ENCODE measurements around the gene CAPN10. TPM values are rescaled to one million over a fixed set of nuclear protein-coding genes. Genes with fewer than 3 reads are reported as not detected.

The CAPN10 gene
- total and polyA plus RNA-seq, 3 donors from 2014 or later = 29.8 to 104 (median 66.5) TPM

DNA sequence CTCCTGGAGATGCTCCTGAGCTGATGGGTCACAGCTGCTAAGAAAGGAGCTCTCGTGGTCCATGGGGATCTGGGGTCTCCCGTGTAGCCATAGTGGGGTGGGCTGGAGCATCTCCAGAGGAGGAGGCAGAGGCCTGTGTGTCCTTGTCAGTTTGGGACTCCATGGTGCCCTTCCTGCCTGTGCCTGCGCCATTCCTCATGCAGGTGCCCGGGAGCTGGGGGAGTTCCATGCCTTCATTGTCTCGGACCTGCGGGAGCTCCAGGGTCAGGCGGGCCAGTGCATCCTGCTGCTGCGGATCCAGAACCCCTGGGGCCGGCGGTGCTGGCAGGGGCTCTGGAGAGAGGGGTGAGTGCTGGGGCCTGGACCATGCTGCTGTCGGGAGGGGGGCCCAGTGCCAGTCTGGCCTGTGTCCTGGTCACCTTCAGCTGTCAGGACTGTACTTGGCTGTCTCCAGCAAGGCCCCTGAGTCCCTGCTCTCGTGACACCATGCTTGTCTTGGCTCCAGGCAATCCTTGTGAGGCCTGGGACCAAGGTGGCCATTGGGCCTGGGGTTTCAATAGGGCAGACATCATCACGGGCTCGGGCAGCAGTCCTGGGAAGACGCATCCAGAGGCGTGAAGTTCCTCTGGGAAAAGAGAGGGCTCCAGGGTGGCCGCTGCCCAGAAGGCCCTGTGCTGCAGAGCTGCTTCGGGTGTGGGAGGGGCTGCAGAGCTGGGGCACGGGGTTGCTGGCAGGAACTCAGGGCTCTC is 7.3 kb downstream of the CAPN10 start:
- no peak for TF ChIP-seq POLR2A (IDR thresholded peaks at IDR 0.05)
- H3K27ac ChIP-seq = no peak overlapping the region
- H3K36me3 ChIP-seq (ENCODE audit: low read depth, missing control alignments) = no peaks in the 10 kb centered on the region
- DNase-seq = no peak
- peaks cover 22% of the 10 kb centered on the region for H3K4me1 ChIP-seq
- H3K27me3 ChIP-seq = no peaks in the 10 kb centered on the region
- WGBS, 2 donors = 76 to 79% methylated on average over 15 to 19 of the region's 19 CpGs
- intact Hi-C loops (cut with DNase I; ENCODE audit: low total_unique reads) = no loop called here
- H3K4me3 ChIP-seq = no peak overlapping the region
- no peaks in the 10 kb centered on the region for H3K9me3 ChIP-seq

GRCh38 chr2:240594511-240595380 is 8.2 kb downstream of the CAPN10 start:
- Histone ChIP-seq H3K4me3 (no peak overlapping the region), H3K27ac (no peak overlapping the region), H3K36me3 (ENCODE audit: low read depth, missing control alignments) (no peaks in the 10 kb centered on the region), H3K4me1 (peaks cover 22% of the 10 kb centered on the region), H3K27me3 (no peaks in the 10 kb centered on the region), H3K9me3 (no peaks in the 10 kb centered on the region)
- TF ChIP-seq CTCF (IDR thresholded peaks at IDR 0.05) (no peak), POLR2A (IDR thresholded peaks at IDR 0.05) (no peak)
- peak; percentile 53 for DNase-seq
- intact Hi-C loops (cut with DNase I; ENCODE audit: low total_unique reads) = no loop called here
- WGBS, 2 donors = 69 to 89% methylated on average over 11 to 33 of the region's 34 CpGs

DNA sequence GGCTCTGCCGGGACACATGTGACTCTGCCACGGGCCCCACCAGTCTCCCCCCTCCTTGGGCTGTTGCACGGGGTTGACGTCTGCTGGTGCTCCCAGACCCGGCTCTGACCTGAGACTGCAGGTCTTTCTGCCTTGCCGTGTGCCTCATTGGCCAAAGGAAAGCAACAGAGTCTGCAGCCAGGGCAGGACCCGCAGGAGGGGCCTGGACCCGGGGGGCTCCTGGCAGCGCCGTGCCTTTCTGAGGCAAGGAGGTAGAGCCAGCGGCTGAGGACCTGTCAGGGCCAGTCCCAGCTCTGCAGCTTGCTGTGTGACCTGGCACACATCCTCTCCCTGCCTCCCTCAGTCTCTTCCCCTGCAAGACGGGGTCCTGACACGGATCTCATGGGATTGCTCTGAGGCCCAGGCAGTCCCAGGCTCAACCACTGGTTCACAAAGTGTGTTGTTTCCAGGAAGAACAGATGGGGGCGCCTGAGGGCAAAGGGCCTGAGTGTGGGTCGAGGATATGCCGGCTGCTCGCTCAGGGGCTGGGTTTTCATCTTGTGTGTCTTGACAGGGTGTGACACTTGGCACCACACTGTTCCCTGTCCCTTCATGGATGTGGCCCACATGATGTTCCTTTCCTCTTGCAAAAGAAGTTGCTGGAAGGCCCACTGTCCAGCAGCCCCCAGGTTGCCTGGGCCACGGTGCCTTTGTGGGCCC is 9.0 kb downstream of the CAPN10 start:
- H3K27ac ChIP-seq = no peak overlapping the region
- intact Hi-C loops (cut with DNase I; ENCODE audit: low total_unique reads) = no loop called here
- H3K4me3 ChIP-seq = no peak overlapping the region
- DNase-seq = peak; percentile 55
- H3K4me1 ChIP-seq = peaks cover 22% of the 10 kb centered on the region
- no peaks in the 10 kb centered on the region for H3K36me3 ChIP-seq (ENCODE audit: low read depth, missing control alignments)
- H3K9me3 ChIP-seq = no peaks in the 10 kb centered on the region
- WGBS, 2 donors = 50 to 81% methylated on average over 5 to 18 of the region's 18 CpGs
- H3K27me3 ChIP-seq = no peaks in the 10 kb centered on the region
- TF ChIP-seq POLR2A (IDR thresholded peaks at IDR 0.05) = no peak
- TF ChIP-seq CTCF (IDR thresholded peaks at IDR 0.05) = peak in 2 of 3 experiments; percentile 33 to 37

DNA sequence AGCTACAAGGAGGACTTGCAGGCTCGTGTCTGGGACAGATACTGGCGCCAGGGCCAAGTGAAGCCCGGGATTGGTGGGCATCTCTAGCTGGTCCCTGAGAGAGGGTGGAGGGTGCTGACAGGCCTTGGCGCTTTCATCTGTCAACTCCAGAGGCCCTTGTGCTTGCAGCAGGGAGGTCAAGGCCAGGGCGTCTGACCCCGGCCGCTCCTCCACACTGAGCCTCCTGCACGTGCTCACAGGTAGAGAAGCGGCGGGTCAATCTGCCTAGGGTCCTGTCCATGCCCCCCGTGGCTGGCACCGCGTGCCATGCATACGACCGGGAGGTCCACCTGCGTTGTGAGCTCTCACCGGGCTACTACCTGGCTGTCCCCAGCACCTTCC is 9.5 kb downstream of the CAPN10 start:
- no peaks in the 10 kb centered on the region for H3K27me3 ChIP-seq
- peaks cover 22% of the 10 kb centered on the region for H3K4me1 ChIP-seq
- no peak overlapping the region for H3K4me3 ChIP-seq
- intact Hi-C loops (cut with DNase I; ENCODE audit: low total_unique reads) = no loop called here
- WGBS, 2 donors = 89% methylated on average over 17 of the region's 17 CpGs; no CpG with 5 or more reads in 1 of the 2 donors
- TF ChIP-seq CTCF (IDR thresholded peaks at IDR 0.05) = no peak
- no peak for TF ChIP-seq POLR2A (IDR thresholded peaks at IDR 0.05)
- H3K9me3 ChIP-seq = no peaks in the 10 kb centered on the region
- H3K27ac ChIP-seq = no peak overlapping the region
- DNase-seq = no peak
- no peaks in the 10 kb centered on the region for H3K36me3 ChIP-seq (ENCODE audit: low read depth, missing control alignments)

DNA sequence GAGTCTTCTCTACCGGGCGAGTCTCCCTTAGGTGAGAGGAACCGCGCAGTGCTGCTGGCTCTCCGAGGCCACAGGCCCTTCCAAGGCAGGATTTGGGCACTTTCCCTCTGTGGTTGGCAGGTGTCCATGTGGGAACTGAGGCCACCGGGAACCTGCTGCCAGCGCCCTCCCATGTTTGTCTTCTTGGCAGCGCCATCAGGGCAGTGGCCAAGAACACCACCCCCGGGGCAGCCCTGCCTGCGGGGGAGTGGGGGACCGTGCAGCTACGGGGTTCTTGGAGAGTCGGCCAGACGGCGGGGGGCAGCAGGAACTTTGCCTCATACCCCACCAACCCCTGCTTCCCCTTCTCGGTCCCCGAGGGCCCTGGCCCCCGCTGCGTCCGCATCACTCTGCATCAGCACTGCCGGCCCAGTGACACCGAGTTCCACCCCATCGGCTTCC is 10.0 kb downstream of the CAPN10 start:
- no peak for DNase-seq
- no peaks in the 10 kb centered on the region for H3K27me3 ChIP-seq
- H3K4me3 ChIP-seq = no peak overlapping the region
- intact Hi-C loops (cut with DNase I; ENCODE audit: low total_unique reads) = no loop called here
- TF ChIP-seq CTCF (IDR thresholded peaks at IDR 0.05) (no peak), POLR2A (IDR thresholded peaks at IDR 0.05) (no peak)
- H3K27ac ChIP-seq = no peak overlapping the region
- 76 to 93% methylated on average over 8 to 23 of the region's 23 CpGs for WGBS, 2 donors
- H3K36me3 ChIP-seq (ENCODE audit: low read depth, missing control alignments) = no peaks in the 10 kb centered on the region
- H3K4me1 ChIP-seq = peaks cover 22% of the 10 kb centered on the region
- no peaks in the 10 kb centered on the region for H3K9me3 ChIP-seq
